Mesodermal cell (in vitro differentiated cells): Measurements from ENCODE around the gene CTBP1.

ENCODE experiments used
- H3K27ac ChIP-seq: 2 replicates; pipeline ENCODE4 v1.7.0; 2013; ENCODE audit warnings: mild to moderate bottlenecking, low read depth, low read length, moderate library complexity; ENCODE audit not compliant: severe bottlenecking
- H3K36me3 ChIP-seq: 2 replicates; pipeline ENCODE4 v1.7.1; 2013; ENCODE audit warnings: mild to moderate bottlenecking, low read length, moderate library complexity; ENCODE audit not compliant: control insufficient read depth, insufficient read depth
- H3K4me1 ChIP-seq: one replicate; pipeline ENCODE4 v1.7.1; 2013; ENCODE audit warnings: mild to moderate bottlenecking, low read length; ENCODE audit not compliant: insufficient read depth, control insufficient read depth, poor library complexity, severe bottlenecking
- H3K4me3 ChIP-seq: 2 replicates; pipeline ENCODE4 v1.7.0; 2013; ENCODE audit warnings: low read length, control low read depth, mild to moderate bottlenecking; ENCODE audit not compliant: insufficient read depth, poor library complexity, severe bottlenecking; ENCODE audit errors: extremely low read depth
- H3K9me3 ChIP-seq: 2 replicates; pipeline ENCODE4 v1.7.1; 2013; ENCODE audit warnings: mild to moderate bottlenecking, low read length, moderate library complexity; ENCODE audit not compliant: control insufficient read depth
- WGBS, 2 experiments: methylation state at CpG; one replicate each; pipeline ENCODE4 v1.1.5; 2013; ENCODE audit warnings: missing lambda C conversion rate in 2 of 2; ENCODE audit not compliant: insufficient coverage in 2 of 2; 5-methylcytosine and 5-hydroxymethylcytosine counted together

Gene CTBP1

DNA sequence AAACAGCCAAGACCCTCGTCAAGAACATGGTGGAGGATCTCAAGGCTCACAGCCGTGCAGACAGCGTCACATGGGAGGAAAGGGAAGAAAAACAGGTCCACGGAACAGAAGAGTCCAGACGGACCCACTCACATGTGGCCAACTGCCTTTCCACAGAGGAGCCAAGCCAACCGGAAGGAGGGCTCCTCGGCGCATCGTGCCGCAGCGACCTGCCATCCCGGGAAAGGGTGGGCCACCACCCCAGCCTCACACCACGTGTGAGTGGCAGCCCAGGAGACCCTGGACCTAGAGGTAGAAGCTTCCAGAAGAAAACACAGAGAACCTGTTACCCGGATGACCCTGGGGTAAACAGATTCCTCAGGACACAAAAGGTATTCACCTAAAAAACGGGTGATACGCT is 28.4 kb downstream of the CTBP1 start:
- H3K4me3 ChIP-seq, result no peak overlapping the region
- no peaks in the 10 kb centered on the region for H3K9me3 ChIP-seq
- no peaks in the 10 kb centered on the region for H3K4me1 ChIP-seq
- H3K36me3 ChIP-seq, result peaks cover 83% of the 10 kb centered on the region
- WGBS, 2 experiments, result 91 to 96% methylated on average over 9 to 16 of the region's 16 CpGs
- H3K27ac ChIP-seq, result no peak overlapping the region

DNA sequence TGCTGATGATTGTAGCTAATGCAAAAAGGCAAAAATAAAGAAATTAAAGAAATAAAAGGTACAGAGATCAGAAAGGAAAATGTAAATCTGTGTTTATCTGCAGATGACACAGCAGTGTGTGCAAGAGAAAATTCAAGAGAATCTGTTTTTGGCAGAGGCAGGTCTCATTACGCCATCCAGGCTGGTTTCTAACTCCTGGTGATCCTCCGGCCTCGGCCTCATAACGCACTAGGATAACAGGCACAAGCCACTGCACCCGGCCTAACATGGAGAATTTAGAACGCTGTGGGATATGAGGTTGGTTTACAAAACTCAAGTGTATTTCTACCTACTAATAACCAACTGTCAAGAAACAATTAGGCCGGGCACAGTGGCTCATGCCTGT is 29.4 kb downstream of the CTBP1 start:
- Histone ChIP-seq H3K36me3 (peaks cover 83% of the 10 kb centered on the region), H3K9me3 (no peaks in the 10 kb centered on the region), H3K4me1 (no peaks in the 10 kb centered on the region), H3K27ac (no peak overlapping the region), H3K4me3 (no peak overlapping the region)
- WGBS, 2 experiments, result 96 to 100% methylated on average over 5 to 6 of the region's 7 CpGs

DNA sequence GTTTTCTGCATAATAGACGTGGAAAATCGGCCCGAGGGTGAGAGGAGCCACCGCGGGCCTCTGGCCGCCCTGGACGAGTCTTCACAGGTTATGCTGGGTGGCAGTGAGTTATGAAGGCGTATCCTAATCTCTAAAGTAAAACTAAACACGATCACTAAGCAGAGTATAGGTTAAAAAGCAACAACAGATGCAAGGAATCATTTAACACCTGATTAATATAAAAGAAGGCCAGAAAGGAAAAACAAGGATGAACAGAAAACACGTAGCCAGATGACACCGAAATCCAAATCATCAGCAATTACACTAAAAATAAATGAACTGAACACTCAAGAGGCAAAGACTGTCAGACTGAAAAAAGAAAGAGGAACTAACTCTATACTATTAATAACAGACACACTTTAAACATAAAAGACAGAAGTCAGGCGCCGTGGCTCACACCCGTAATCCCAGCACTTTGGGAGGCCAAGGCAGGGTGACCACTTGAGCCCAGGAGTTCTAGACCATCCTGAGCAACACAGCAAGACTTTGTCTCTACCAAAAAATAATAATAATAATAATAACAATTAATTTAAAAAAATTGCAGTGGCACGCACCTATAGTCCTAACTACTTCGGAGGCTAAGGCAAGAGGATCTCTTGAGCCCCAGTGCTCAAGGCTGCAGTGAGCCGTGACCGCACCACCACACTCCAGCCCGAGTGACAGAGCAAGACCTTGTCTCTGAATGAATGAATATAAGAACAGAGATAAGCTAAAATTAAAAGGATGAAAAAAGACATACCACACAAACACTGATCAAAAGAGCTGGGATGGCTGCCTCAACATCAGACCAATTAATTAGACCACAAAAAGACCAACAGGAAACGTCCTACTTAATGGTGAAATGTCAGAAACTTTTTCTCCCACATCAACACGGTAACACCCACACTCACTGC is 30.0 kb downstream of the CTBP1 start:
- no peak overlapping the region for H3K27ac ChIP-seq
- 95 to 100% methylated on average over 2 to 16 of the region's 21 CpGs for WGBS, 2 experiments
- H3K36me3 ChIP-seq, result peaks cover 83% of the 10 kb centered on the region

DNA sequence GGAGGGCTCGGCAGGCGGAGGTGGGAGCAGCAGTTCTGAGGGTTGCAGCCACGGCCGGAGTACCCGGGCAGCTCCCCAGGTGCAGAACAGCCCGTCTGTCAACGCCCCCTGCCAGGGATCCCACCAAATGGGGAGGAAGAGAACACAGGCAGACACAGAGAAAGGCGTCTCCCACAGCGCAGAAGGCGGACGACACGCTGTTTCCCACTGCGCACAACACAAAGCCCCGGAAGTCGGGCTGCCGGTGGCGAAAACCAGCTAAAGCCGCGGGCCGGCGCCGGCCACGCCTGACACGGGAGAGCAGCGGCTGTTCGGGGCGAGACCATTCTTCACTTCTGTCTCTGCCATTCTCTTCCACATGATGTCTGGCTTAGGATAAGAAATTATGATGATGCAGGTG is 31.6 kb downstream of the CTBP1 start:
- Histone ChIP-seq H3K9me3 (no peaks in the 10 kb centered on the region), H3K4me1 (no peaks in the 10 kb centered on the region), H3K27ac (no peak overlapping the region), H3K36me3 (peaks cover 83% of the 10 kb centered on the region), H3K4me3 (no peak overlapping the region)
- WGBS, 2 experiments, result 98% methylated on average over 20 of the region's 27 CpGs

More for the DNA sequence above, 30.0 kb downstream of the CTBP1 start:
- Histone ChIP-seq H3K4me3 (no peak overlapping the region), H3K9me3 (no peaks in the 10 kb centered on the region), H3K4me1 (no peaks in the 10 kb centered on the region)

DNA sequence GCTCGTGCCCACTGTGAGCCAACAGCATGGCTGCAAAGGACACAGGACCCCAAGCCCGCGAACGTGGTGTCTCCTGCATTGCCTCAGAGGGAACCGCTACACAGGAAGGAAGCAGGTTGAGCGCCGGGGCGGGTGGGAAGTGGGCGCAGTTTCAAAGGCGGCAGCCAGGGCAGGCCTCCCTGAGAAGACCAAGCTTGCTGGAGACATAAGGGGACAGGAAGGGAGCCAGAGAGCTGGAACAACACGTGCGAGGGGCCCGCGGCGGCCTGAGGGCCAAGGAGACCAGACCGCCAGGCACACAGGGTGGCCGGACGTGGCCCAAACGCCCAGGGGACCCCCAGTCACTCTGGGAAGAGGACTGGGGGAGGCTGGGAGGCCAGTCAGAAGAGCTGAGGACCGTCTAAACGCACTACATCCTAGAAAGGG is 32.0 kb downstream of the CTBP1 start:
- H3K4me1 ChIP-seq, result no peaks in the 10 kb centered on the region
- no peak overlapping the region for H3K4me3 ChIP-seq
- no peak overlapping the region for H3K27ac ChIP-seq
- whole genome bisulfite sequencing, 2 experiments, result 94 to 98% methylated on average over 20 to 21 of the region's 21 CpGs
- H3K9me3 ChIP-seq, result no peaks in the 10 kb centered on the region
- peaks cover 83% of the 10 kb centered on the region for H3K36me3 ChIP-seq

DNA sequence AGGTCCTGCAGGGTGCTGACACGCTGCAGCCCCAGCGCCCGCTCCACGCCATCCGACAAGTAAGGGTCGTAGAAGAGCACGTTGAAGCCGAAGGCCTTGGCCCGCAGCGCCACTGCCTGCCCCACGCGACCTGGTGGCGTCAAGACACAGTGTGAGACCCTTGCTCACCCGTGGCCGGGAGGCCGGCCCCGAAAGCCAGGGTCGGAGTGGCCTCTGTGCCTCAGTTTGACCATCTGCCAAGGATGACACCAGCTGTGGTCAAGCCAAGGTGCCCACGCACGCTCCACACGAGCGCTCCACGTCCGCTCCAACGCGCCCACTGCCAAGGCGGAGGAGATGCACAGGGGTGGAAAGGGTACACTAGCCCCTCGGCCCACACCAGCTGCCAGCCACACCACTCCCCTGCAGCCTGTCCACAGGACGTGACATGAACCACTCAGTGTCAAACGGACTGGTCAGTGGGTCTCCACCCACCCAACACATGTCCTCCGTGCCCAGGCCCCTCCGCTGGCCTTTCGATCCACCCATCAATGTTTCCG is 32.8 kb downstream of the CTBP1 start:
- WGBS, 2 experiments, result 95 to 96% methylated on average over 31 to 32 of the region's 34 CpGs
- H3K9me3 ChIP-seq, result no peaks in the 10 kb centered on the region
- H3K27ac ChIP-seq, result no peak overlapping the region
- peaks cover under 1% of the 10 kb centered on the region for H3K4me1 ChIP-seq
- H3K4me3 ChIP-seq, result no peak overlapping the region
- H3K36me3 ChIP-seq, result peaks cover 79% of the 10 kb centered on the region

DNA sequence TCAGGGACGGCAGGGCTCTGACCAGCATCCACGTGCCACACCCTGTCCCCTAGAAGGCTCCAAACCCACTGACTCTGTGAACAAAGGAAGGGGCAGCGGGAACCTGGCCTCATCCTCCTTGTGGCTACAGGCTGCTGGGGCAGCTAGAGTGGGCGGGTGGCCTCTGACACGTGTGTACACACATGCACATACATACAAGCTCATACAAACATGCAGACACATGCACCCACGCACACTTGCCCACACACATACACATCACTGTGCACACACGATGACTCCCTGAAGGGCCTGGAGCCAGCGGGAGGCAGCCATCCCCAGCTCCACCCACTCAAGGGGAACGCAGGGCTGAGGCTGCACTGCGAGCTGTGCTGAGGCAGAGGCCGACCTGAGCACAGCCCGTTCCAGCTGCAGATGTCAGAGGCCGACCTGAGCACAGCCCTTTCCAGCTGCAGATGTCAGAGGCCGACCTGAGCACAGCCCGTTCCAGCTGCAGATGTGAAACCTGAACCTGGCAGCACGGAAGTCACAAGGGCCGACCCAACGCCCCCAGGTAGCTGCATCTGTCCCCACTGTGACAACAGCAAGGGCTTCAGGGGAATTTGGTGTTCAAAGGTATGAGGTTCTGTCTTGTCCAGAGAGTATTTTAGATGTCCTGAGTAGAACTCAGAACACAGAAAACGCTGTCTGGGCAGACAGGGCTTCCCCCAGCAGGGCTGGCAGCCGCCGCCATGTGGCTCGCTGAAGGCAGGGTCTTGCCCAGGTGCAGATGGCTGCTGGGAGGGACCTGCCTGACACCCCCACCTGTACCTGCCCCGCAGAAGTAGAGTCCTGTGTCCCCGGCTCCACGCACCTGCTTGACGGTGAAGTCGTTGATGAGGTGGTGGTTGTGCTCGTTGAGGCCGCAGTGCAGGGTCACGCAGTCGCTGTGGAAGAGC is 33.5 kb downstream of the CTBP1 start:
- 97 to 98% methylated on average over 29 to 31 of the region's 31 CpGs for WGBS, 2 experiments
- no peak overlapping the region for H3K4me3 ChIP-seq
- no peak overlapping the region for H3K27ac ChIP-seq
- H3K4me1 ChIP-seq, result peaks cover 7% of the 10 kb centered on the region
- H3K36me3 ChIP-seq, result peaks cover 75% of the 10 kb centered on the region
- no peaks in the 10 kb centered on the region for H3K9me3 ChIP-seq

DNA sequence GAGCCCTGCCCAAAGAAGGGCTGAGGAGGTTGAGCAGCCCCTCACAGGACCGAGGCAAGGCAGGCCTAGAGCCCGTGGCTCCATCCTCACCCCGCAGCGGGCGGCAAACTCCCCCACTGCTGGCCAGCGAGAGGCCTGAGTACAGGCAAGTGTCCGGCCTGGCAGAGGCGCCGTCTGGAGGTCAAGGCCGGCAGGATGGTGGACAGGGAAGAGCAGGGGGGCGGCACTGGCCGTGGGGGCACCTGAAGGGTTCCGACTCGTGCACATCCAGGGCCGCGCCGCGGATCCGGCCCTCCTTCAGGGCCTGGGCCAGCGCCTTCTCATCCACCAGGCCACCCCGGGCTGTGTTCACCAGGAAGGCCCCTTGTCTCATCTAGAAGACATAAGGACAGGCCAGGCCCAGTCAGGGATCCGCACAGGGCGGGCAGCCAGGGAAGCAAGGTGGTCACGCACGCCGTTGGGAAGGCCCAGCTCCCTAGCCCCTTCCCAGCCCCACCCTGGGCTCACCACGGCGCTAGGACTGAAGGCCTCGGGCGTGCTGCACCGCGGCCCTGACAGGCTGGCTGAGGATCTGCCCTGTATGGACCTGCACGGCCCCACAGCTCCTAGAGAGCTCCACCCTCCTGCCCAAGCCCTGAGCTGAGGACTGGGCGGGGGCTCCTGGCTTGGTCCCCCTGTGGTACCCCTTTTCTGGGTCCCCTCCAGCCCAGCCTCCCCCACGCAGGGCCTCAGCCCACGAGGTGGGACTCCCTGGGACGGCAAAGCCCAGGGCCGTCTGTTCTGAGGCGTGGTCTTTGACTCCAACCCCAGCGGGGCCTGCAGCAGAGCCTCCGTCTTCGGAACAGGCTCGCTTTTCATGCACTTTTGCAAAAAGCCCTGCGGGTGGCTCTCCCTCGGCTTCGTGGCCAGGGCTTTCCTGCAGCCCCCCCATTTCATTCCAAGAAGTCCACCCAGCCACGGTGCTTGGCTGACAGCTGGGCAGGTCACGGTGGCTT is 34.5 kb downstream of the CTBP1 start:
- Histone ChIP-seq H3K9me3 (no peaks in the 10 kb centered on the region), H3K36me3 (peaks cover 69% of the 10 kb centered on the region), H3K4me3 (no peak overlapping the region), H3K4me1 (peaks cover 14% of the 10 kb centered on the region), H3K27ac (no peak overlapping the region)
- WGBS, 2 experiments, result 95 to 96% methylated on average over 31 to 48 of the region's 48 CpGs

DNA sequence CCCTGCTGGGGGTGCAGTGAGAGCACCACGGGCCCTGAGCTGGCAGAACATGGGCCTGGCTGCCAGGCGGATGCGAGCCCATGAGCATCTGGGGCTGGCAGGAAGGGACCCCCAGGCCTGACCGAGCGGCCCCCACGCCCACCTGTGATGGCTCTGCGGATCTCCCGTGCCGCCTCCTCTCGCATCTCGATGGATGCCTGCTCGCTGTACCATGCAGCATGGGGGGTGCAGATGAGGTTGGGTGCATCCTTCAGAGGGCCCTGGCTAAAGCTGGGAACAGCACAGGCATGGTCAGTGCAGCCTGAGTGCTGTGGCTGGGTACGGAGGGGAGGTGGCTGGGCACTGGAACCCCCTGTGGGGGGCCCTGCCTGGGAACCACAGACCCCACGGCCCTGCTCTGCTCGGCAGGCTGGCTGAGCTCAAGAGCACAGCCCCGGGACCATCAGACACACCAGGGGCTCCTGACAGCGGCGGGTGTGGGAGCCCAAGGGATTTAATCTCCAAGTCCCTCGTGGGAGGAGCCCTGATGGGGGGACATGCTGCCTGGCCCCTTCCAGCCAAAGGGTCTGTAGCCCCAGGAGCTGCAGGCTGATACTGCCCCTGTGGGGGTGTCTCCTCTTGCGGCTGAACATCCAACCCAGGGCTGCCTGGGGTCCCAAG is 35.5 kb downstream of the CTBP1 start:
- no peak overlapping the region for H3K4me3 ChIP-seq
- 95 to 98% methylated on average over 13 to 19 of the region's 20 CpGs for WGBS, 2 experiments
- no peaks in the 10 kb centered on the region for H3K9me3 ChIP-seq
- H3K36me3 ChIP-seq, result peaks cover 68% of the 10 kb centered on the region
- H3K27ac ChIP-seq, result no peak overlapping the region
- peaks cover 16% of the 10 kb centered on the region for H3K4me1 ChIP-seq
